Activated T-cell treated with anti-CD3 and anti-CD28 coated beads, Interleukin-2, amount 50 U/mL, for 48 hours (primary cell): ENCODE data around the gene WEE1.
A peak's percentile ranks its signal among the peaks of the same experiment; 100 is the strongest.
"Not testable (repeated sequence)": the region's sequence is repeated elsewhere in the genome, so short reads cannot be mapped to it uniquely, and the experiment has no call there.

Experiments used
- DNase-seq, 2 experiments: peaks; one replicate each; pipeline ENCODE4 v3.0.0-alpha.2; 2020

Gene WEE1

DNA sequence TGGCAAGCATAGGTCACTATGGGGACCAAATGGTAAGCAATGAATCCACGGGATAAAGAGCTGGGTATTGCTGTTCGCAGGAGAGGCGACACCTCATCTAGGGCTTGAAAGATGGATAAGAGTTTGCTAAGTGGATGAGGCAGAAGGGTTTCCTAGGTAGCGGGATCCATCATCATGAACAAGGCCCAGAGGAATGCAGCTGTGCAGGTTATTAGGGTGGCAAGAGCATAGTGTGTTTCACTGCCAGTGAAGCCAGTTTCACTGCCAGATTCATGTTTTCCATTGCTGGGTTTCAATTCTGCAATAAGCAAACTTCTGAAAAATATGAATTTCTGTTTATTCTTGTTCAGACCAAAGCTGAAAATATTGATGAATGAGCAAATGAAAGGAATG is 27.2 kb downstream of the WEE1 start:
- no peak for DNase-seq

DNA sequence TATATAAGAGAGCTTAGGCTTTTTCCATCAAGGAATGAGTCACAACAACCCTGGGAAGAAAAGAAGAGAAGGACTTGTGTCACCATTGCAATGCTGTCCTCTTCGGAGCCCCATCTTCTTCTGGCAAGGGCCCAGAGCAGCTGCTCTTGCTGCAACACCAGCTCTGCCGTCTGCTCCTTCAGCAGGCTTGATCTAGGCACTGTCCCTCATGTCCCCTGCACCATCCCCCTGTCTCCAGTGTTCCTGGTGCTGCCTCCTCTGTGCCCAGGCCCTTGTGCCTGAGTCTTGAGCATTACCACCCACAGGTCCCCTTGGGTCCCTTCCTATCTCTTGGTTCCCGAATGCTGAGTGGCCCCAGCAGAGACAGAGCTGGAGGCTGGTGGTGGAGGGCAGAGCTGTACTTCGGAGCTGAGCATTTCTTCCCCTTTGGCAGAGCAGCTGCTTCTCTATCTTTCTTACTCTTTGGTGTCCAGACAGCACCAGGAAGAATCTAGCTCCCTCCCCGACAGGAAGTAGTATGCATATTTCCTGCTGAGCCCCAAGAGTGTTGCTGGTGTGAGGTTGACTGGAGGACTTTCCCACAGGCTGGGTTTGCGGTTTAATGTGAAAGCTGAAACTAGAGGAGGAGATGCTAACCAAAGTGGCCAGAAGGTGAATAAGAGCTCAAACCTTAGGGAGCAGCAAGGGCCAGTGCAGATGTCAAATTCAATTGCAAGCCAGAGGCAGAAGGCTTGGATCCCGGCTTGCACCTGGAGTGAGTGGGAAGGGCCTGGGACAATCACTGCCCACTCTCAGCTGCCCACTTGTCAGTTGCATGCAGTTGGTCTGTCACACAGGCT is 27.8 kb downstream of the WEE1 start:
- peak; percentile 79 to 80 for DNase-seq

DNA sequence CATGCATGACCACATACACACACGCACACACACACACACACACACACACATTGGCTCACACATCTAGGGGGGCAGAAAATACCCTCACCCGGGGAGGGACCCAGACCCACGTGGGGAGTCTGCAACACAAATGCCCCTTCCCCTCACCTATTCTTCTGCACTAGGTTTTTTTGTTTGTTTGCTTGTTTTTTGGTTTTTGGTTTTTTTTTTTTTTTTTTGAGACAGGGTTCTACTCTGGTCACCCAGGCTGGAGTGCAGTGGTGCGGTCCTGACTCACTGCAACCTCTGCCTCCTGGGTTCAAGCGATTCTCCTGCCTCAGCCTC is 28.4 kb downstream of the WEE1 start:
- DNase-seq: no peak

DNA sequence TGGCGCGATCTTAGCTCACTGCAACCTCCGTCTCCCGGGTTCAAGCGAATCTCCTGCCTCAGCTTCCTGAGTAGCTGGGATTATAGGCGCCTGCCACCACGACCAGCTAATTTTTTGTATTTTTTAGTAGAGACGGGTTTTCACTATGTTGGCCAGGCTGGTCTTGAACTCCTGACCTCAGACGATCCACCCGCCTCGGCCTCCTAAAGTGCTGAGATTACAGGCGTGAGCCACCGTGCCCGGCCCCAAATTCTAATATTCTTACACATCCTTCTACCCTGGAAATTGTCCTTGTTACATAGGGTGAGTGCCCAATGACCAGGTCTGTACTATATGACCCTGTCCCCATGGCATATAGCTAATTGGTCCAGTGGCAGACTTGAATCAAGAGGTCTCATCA is 29.7 kb downstream of the WEE1 start:
- DNase-seq: not testable (repeated sequence)

DNA sequence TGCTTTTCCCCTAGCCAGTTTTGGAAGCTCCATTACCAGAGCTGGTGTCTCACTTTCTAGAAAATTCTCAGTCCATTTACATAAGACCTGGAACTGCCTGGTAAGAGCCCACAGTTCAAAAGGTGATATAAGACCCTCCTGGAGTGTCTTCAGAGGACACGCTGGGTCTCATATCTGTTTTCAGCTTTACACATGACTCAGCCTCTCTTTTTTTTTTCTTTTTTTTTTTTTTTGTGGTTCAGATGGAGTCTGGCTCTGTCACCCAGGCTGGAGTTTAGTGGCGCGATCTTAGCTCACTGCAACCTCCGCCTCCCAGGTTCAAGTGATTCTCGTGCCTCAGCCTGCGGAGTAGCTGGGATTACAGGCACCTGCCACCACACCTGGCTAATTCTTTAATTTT is 30.7 kb downstream of the WEE1 start:
- no peak for DNase-seq

DNA sequence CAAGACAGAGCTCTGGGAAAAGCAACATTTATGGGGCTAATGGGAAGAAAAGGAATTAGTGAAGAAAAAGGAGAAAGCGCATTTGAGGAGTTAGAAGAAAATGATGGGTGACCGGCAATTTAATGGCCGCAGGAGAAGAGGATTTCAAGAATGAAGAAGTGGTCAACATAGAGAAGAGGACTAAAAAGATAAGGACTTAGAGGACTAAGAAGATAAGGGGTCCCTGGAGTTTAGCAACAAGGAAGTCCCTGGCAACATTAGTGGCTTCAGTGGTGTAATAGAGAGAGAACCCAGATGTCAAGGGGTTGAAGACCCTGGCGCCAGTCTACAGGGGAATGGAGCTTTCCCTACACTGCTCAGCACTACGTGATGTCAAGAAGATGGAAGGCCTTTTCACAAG is 32.3 kb downstream of the WEE1 start:
- DNase-seq: no peak

DNA sequence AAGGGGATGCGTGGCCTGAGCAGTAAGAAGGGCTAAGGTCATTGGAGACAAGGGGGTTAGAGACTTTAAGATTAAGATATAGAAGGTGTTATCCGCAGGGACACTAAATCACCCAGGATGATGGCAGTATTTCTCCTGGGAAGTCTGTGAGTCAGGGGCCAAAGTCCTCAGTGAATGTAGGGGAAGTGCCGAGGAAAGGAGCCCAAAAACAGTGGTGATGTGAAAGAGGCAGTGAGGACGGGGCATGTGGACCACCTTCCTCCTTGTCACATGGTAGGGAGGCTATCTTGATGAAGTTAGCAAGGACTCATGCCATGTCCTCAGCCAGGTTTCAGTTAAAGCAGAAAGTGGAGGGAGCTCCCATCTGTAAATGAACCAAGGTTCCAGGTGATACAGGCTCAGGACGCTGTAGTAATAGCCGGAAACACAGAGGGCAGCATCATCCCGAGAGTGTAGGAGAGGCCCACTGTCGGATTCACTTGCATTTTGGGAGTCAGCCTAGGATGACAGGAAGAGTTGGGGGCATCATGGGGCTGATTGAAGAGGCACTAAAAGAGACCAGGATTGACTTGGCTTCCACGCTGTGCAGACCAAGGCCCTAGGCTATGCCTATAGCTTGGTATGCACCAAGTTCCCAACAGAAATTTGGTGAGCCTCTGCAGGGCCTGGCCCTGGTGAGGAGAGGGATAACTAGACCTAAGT is 33.5 kb downstream of the WEE1 start:
- no peak for DNase-seq

DNA sequence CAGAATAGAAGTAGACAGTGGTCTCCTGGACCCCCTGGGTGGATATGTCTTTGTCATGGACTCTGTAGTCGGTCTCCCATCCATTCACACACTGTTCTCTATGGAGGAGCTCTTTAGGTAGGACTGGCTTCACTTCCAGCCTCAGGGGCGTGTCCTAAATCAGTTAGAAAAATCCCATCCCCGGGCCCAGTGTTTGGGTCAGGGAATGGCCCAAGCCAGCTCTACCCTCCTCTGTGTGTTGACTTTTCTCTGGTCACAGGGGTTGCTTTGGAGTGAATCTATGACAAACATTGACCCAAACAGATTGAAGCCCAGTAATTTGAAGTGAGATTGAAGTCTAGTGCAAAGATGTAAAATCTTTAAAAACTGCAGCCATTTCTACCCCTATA is 34.0 kb downstream of the WEE1 start:
- DNase-seq: no peak

DNA sequence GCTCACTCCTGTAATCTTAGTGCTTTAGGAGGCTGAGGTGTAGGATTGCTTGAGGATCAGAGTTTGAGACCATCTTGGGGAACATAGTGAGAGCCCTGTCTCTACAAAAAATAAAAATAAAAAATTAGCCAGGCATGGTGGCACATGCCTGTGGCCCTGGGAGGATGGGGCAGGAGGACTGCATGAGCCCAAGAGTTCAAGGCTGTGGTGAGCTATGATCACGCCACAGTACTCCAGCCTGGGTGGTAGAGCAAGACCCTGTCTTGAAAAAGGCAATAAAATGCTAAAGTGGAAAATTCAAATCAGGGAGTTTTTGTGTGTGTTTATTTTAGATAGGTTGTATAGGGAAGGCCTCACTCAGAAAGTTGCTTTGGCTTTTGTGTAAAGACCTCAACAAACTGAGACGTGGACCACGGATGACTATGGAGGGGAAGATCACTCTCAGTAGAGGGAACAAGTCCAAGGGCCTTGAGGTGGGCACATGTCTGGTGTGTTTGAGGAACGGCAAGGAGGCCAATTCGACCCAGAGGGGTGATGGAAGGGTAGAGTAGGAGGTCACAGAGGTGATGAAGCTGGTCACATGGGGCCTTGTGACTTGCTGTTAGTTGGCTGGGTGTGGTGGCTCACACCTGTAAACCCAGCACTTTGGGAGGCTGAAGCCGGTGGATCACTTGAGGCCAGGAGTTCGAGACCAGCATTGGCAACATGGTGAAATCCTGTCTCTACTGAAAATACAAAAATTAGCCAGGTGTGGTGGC is 35.7 kb downstream of the WEE1 start:
- DNase-seq: no peak

DNA sequence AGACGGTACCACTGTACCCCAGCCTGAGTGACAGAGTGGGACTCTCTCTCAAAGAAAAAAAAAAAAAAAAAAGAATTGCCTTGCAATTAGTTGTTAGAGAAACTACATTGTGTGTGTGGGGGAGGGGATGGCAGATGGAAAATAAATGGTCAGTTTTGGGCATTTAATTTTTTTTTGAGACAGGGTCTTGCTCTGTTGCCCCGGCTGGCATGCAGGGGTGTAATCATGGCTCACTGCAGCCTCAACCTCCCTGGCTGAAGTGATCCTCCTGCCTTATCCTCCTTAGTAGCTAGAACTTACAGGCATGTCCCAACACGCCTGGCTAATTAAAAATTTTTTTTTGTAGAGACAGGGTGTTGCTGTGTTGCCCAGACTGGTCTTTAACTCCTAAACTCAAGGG is 36.4 kb downstream of the WEE1 start:
- no peak for DNase-seq

DNA sequence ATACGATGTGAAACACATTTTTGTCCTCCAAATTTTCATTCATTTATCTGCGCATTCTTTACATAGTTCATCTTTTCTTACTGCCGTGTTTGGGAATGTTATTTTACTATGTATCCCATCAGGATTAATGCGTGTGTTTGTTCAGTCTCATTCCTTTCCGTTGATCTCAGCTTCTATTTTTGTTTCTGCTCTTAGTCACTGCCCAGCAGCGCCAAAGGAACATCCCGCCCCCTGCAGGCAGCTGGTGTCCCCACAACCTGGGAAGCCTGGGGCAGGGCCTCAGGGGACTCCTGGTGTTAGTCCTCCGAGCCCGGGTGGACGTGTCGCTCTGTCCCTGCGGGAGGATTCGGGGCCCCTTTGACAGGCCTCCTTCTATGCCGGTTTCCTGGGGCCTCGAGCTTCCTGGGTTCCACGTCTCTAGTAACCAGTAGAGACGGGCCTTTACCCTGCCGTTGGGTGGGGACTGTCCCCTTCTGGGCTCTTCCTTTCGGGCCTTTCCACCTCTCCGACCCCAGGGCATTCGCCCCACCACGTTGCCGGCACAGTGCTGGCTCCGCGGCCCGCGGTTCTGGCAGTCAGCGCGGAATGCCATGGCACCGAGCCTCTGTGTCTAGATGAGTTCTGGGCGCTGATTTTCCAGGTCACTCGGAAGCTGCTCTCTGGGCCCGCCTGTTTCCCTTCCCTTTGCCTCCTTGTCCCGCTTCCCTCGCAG is 39.8 kb downstream of the WEE1 start:
- peak; percentile 94 to 95 for DNase-seq

DNA sequence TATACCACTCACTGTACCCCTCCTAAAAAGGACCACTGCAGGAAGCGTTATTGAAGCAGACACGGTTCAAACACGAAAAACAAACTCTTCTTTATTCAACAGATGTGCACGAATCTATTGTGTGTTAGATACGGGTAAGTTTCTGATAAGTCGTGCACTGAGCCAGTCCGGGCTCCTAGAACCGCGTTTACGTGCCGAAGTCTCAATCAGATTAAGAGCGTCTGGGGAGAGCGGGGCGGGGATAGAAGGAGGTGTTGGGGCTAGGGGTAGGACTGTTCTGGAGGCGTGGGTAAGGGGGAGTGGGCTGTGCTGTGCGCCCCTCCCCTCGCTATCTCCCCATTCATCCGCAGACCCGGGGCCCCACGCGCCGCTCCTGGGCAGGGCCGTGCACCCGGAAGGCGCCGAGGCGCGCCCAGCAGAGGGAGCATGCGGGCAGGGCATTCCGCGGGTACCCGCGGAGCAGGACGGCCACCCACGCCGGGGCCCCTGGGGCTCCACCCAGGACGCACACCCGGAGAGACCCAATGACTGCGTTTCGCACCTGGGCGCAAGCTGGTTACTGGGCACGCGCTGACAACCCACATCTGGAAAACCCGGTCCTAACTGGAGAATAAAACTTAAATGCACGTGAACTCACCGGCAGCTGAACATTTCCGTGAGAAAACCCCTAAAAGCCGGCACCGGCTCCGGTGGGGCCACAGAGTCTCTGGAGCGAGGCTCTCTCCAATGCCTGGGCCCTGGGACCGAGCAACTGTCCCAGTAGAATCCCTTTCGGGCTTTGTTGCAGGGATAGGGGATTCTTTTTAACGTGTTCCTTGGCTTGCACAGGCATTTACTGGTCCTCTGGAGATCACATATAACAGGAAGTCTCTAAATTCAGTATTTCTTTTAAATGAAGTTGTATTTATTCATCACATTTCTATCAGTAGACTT is 40.6 kb downstream of the WEE1 start:
- peak; percentile 93 to 96 for DNase-seq

DNA sequence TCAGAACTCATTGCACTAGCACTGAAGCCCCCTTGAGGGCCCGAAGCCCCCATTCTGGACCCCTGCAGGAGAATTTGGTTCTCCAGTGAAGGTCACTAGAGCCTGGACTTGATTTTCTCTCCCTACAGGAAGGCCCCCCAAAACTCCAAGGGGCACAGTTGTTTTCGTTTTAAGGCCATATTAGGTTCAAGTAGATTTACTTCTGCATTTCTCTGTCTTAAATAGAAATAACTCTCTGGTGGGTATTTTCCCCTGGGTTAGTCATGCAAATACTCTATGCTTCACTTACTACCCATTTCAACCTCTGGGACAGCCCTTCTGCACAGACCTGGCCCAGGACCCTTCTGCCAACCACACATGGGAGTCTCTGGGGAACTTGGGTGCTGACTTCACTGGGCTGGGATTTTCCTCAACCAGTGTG is 41.6 kb downstream of the WEE1 start:
- no peak for DNase-seq

DNA sequence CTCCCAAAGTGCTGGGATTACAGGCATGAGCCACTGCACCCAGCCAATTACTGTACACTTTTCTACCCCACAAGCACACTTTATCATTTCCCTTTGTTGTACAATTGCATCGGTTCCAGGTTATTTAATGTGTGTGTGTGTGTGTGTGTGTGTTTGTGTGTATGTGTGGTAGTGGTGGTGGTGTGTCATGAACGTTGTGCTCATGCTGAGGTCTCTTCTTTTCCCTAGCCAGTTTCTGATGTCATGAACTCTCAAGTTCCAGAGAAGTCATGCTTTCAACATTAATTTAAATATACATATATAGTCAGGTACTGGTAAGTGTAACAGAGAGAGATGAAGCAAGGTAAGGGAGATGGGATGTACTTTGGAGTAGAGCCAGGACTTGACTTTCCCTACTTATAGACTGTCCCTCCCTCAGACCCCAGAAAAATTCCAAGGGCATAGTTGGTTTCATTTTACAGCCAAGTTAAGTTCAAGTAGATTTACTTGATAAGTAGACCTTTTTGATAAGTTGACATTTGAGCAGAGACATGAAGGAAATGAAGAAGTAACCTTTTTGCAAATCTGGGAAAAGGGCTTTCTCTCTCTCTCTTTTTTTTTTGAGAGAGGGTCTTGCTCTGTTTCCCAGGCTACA is 42.7 kb downstream of the WEE1 start:
- DNase-seq: no peak

DNA sequence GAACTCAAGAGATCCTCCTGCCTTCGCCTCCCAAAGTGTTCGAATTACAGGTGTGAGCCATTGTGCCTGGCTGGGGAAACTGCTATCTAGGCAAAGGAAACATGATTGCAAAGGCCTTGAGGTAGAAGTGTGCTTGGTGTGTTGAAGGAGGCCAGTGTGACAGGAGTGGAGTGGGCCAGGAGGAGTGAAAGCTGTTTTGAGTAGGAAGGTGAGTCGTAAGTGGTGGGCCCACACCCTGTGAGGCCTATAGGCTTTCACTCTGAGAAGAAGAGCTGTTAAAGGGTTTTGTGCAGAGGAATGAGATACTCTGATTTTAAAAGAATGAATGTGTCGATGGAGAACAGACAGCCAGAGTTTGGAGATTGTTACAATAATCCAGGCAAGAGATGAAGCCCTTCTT is 43.4 kb downstream of the WEE1 start:
- DNase-seq: peak in 1 of 2 experiments; percentile 42

DNA sequence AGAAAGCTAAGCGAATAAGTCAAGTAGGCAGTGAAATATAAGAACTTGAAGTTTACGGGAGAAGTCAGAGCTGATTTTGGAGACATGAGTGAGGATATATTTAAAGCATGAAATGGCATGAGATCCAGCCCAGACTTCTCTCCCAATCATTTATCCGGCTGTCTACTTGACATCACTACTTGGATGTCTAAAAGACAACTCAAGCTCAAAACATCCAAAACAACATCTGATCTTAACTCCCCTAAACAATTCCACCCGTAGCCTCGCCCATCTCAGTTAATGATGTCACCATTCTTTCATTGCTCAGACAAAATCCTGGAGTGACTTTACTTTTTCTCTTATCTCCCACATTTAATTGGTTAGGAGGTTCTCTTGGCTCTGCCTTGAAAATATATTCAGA is 44.5 kb downstream of the WEE1 start:
- DNase-seq: no peak

DNA sequence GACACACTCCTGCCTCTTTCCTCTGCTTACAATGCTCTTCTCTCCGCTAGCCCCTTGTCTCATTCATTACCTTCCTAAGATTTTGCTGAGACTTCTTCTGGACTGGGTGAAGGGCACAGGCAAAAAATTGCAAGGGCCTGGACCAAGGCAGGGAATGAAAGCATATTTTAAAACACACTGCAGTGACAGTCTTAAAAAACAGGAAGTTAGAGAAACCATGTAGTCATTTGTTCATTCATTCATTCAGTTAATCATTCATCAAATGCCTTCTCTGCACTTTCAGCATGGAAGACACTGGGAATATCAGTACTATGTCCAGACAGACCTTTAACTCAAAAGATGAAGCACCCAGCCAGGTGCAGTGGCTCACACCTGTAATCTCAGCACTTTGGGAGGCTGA is 45.5 kb downstream of the WEE1 start:
- no peak for DNase-seq

DNA sequence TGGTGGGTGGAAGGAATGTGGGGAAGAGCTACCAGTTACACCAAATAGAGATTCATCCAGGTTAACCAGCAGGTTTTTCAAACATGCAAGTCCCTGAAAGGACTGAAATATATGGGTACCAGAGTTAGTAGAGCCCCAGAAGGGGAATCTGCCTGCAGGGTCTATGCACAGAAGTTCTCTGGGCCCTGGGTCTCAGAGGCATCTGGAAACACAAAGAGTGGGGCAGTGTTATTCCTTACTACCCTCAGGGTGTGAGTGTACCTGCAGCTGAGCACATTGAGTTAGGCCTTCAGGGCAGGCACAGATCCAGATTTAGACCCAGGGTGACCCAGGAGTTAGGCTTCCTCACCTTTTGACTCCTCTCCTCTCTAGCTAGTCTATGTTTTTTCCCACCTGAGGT is 46.5 kb downstream of the WEE1 start:
- DNase-seq: no peak

DNA sequence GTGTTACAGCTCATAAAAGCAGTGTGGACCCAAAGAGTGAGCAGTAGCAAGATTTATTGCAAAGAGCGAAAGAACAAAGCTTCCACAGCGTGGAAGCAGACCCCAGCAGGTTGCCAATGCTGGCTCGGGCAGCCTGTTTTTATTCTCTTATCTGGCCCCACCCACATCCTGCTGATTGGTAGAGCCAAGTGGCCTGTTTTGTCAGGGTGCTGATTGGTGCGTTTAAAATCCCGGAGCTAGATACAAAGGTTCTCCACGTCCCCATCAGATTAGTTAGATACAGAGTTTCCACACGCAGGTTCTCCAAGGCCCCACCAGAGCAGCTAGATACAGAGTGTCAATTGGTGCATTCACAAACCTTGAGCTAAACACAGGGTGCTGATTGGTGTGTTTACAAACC is 48.9 kb downstream of the WEE1 start:
- not testable (repeated sequence) for DNase-seq

DNA sequence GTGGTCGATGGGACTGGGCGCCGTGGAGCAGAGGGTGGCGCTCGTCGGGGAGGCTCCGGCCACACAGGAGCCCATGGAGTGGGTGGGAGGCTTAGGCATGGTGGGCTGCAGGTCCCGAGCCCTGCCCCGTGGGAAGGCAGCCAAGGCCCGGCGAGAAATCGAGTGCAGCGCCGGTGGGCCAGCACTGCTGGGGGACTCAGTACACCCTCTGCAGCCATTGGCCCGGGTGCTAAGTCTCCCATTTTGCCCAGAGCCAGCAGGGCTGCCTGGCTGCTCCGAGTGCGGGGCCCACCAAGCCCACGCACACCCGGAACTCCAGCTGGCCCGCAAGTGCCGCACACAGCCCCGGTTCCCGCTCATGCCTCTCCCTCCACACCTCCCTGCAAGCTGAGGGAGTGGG is 49.6 kb downstream of the WEE1 start:
- not testable (repeated sequence) for DNase-seq

DNA sequence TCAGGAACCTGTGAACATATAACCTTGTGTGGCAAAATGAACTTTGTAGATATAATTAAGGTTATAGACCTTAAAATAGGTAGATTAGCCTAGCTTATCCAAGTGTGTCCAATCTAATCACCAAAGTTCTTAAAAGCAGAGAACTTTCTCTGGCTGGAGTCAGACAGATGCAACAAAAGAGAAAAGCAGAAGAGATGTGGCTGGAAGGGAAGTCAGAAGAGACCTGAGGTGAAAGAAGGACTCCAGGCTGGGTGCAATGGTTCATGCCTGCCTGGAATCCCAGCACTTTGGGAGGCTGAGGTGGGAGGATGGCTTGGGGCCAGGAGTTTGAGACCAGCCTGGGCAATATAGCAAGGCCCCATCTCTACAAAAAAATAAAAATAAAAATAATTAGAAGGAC is 51.0 kb downstream of the WEE1 start:
- DNase-seq: no peak

DNA sequence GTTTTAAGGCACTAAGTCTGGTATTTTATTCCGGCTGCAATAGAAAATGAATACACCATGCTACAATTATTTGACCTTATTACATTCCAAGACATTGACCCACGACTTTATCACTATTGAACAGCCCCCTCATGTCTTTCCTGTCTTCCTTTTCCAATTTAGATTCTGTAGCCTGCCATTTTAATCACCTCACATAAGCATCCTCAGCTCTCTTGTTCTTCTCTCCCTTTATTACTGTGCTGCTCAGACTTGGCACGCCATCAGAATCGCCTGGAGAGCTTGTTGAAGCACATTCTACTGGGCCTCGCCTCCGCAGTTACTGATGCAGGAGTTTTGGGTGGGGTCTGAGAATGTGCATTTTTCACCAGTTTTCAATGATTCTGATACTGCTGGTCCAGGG is 51.7 kb downstream of the WEE1 start:
- no peak for DNase-seq
